Inflammatory macrophage treated with lipopolysaccharide for 1 hour (primary cell): ENCODE measurements around the gene NUMA1.

Source experiments
- DNase-seq, 2 donors: peaks; one replicate each; pipeline ENCODE4 v3.0.0-alpha.2; 2020 to 2022

Gene NUMA1

DNA sequence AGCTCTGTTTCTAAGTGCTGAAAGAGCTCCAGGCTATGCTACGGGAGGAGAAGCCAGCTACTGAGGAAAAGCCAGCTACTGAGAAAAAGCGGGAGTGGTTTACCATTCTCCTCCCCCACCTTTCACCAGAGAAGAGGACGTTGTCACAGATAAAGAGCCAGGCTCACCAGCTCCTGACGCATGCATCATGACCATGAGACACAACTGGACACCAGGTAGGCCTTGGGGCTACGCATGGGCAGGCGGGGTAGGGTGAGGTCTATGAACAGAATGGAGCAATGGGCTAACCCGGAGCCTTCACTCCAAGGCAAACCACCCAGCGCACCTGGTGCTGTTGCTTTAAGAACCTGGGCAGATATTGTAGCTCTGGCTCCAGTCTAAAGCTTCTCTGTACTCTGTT lies 80.5 kb downstream of the NUMA1 start:
- DNase-seq, result no peak

DNA sequence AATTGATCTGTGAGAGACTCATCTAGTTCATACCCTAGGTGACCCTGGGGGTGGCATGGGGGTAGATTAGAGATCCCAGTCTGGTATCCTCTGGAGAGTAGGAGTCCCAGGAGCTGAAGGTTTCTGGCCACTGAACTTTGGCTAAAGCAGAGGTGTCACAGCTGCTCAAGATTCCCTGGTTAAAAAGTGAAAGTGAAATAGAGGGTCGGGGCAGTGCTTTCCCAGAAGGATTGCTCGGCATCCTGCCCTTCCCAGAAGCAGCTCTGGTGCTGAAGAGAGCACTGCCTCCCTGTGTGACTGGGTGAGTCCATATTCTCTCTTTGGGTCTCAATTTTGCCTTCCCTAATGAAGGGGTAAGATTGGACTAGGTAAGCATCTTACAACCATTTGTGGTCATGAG lies 81.0 kb downstream of the NUMA1 start:
- DNase-seq, result no peak

DNA sequence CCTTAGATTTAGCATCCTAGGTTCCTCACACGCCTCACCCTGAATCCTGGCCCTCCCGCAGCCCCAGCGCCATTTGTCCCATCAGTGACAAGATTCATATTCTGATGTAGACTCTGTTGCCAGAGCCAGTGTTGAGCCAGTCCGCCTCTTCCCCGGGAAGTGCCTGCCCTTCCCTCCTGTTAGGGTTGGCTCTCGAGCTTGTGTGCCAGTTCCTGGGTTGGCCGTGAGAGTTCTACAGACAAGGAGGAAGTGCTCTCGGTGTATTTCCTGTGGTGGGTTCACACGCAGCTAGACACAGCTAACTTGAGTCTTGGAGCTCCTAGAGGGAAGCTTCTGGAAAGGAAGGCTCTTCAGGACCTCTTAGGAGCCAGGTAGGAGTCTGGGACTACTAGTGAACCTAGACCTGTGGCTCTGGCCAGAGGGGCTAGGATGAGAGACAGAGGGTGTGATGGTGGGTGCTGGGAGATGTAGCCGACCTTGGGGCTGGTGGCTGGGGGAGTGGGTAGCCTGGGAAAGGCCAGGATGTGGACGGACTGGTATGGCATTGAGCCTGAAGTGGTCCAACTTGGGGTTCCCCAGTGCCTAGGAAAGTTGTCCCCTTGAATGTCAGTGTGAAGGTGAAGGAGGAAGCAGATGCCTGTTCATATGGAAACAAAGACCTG lies 81.6 kb downstream of the NUMA1 start, which contains the start of gene IL18BP:
IL18BP (plus strand) TSS at position 261 of the 662 bp plus-strand sequence. CDS start 1,076 bp downstream, outside the sequence.
- peak; percentile 76 to 83 for DNase-seq

GRCh38 chr11:71998061-71998460 lies 82.3 kb downstream of the NUMA1 start:
- DNase-seq, result no peak

DNA sequence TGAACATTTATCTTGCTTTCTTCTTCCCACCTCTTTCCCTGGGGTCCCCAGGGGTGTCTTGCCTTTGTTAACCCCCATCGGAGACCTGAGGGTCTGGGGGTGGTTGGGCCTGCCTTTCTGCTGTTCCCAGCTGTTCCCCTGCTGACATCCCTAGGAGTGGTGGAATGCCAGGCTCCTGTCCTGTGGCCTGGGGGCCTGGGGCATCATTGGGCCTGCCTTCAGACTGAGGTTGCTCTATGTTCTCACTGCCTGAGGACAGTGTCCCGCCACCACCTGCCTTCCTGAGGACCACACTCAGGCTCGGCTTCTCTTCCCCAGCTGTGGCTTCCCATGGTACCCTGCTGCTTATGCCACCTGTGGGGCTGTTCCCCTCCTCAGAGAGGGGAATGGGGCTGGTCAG lies 82.7 kb downstream of the NUMA1 start:
- DNase-seq, result no peak

DNA sequence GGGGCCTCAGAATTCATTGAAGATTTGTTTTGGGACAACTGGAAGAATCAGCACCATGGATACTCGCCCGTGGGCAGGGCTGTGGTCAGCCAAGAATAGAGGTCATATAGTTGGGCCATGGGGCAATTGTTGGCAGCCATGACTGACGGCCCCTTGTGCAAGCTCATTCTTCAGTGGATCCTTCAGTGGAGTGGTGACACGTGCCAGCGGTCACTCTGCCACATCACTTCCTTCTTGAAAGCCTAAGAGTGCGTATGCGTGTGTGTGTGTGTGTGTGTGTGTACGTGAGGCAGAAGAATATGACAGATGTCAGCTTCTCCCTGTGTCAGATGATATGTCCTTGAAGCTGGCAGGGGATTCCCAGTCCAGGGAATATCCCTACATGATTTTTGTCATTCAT lies 83.4 kb downstream of the NUMA1 start:
- peak; percentile 90 to 98 for DNase-seq

- no peak for DNase-seq
Observed at GRCh38 chr11:71996517-71996916, 83.8 kb downstream of the NUMA1 start.

DNA sequence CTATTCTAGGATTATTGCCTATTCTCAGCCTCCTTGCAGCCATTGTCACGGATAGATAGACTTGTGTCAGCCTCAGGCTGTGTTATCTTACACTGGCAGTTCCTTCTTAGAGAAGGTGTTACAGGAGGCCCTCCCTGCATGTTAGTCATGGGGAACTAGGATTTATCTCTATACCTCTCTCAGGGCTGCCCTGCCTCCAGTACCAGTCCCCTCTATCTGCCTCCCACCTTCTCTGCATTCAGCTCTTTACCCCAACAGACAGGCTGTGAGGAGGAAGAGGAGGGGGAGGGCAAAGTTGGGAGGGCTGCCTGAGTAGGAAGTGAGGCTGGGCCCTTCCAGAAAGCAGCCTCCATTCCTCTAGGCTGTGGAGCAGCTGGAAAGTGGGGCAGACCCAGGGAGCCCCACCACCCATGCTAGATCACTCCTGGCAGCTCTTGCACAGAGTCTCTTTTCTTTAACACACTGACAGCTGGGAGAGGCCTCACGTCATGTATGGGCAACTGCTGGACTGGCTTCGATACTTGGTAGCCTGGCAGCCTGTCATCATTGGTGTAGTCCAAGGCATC lies 84.5 kb downstream of the NUMA1 start:
- DNase-seq, result no peak

- no peak for DNase-seq
Observed at GRCh38 chr11:71994786-71995185, 85.6 kb downstream of the NUMA1 start.

- DNase-seq, result peak in 1 of 2 donors; percentile 18
Observed at GRCh38 chr11:71992136-71992730, 88.1 kb downstream of the NUMA1 start.

DNA sequence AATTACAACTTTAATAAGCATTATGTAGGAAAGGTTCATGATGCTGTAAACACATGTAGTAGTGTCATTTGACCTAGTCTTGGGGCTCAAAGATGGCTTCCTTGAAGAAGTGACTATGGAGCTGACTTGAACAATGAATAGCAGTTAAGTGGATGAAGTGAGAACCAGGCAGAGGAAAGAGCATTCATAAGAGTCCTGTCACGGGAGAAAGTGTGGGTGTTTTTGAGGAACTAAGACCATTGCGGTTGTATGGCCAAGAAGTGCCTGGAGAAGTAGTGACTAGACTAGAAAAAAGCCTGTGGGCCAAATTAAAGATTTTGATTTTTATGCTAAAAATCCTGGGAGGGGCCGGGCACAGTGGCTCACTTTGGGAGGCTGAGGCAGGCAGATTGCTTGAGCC lies 88.8 kb downstream of the NUMA1 start:
- peak; percentile 90 to 95 for DNase-seq

DNA sequence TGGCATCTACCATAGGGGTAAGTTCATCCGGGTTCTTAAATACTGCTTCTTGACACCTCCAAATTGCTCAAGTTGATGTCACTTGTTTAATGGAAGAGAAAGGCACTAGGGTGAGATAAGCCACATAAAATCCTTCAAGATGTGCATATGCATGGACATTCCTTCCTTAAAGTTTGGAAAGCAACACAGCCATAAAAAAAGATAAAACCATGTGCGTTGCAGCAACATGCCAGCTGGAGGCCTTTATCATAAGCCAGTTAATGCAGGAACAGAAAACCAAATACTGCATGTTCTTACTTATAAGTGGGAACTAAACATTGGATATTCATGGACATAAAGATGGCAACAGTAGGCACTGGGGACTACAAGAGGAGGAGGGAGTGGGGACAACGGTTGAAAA lies 89.6 kb downstream of the NUMA1 start:
- no peak for DNase-seq

DNA sequence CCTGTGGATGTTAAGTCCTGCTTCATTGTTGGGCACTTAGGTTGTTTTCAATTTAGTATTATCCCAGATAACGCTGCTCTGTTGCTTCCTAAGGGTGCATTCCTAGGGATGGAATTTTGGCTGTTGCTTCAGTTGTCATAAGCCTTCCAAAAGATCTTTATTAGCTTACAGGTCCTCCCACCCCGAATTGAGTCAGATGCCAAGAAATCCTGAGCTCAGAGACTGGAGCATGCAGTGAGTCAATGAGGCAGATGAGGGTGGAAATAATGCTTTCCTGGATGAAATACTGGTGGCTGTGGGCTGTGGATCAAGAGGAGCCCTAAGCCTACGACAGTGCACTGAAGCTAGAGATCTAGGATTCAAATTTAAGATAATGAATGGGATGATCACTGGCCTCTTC lies 92.3 kb downstream of the NUMA1 start:
- no peak for DNase-seq

GRCh38 chr11:71987521-71987920 lies 92.8 kb downstream of the NUMA1 start:
- DNase-seq, result no peak

DNA sequence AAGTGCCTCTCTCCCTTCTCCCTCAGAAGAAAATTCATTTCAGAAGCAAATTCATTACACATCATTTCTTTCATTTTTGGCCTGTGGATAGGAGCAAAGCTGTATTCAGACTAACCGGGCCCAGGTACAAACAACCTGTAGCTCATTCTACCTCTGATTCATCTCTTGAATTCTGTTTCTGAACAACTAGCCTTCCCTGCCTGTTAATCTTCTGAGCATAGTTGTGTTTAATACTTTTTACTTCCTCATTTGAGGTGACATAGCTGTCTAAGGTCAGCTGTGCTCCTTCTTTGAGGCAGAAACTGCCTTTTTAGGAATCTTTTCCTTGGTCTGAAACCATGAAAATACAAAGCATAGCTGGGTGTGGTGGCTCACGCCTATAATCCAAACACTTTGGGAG lies 94.2 kb downstream of the NUMA1 start:
- peak; percentile 27 to 37 for DNase-seq

GRCh38 chr11:71979602-71980001 lies 100.7 kb downstream of the NUMA1 start:
- no peak for DNase-seq

GRCh38 chr11:71979094-71979493 lies 101.2 kb downstream of the NUMA1 start:
- no peak for DNase-seq

- peak; percentile 47 to 93 for DNase-seq
Observed at GRCh38 chr11:71977743-71978418, 102.5 kb downstream of the NUMA1 start.

DNA sequence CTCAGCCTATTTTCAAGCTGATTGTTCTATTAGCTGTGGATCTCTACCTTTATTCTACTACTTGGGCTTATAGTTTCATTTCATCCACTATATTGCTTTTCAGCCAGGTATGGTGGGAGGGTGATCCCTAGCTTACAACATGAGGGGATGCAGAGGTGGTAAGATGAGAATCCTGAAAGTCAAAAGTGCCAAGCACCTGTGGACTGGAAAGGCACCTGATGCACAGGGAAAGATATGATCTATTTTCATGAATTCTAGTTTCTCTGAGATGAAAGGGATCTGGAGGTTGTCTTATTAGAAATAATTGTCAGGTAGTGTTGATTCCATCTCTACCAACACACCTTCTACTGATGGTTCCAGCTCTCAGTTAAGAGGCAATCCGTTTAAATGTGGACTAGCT lies 103.3 kb downstream of the NUMA1 start:
- DNase-seq, result no peak

DNA sequence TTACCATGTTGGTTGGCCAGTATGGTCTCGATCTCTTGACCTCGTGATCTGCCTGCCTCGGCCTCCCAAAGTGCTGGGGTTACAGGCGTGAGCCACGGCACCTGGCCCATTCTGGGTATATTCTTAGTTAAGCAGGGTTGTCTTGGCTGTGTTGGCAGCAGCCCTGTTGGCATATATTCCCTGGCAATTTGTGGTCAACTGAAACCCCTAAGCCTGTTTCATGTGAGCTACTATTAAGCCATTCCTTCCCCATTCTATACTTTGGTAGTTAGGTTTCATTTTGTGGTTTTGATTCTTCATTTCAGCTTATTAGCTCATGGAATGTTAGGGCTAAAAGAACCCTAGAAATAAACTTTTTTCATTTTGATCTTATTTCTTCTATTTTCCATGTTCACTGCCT lies 103.8 kb downstream of the NUMA1 start:
- no peak for DNase-seq

DNA sequence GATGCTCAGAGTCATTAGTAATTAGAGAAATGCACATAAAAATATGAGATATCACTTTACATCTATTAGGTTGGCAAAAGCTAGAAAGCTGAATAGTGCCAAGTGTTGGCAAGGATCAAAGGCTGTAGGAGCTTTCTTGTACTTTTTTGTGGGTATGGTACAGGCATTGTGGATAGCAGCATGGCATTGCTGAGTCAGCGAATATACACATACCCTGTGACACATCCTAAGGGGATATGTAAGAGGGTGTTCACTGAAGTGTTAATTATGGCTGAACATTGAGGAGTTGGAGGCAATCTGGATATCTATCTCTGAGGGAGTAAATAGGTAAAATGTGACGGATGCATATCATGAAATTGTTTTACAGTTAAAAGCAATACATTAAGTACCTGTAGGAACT lies 108.7 kb downstream of the NUMA1 start:
- no peak for DNase-seq

- no peak for DNase-seq
Observed at GRCh38 chr11:71964641-71965040, 115.7 kb downstream of the NUMA1 start.

DNA sequence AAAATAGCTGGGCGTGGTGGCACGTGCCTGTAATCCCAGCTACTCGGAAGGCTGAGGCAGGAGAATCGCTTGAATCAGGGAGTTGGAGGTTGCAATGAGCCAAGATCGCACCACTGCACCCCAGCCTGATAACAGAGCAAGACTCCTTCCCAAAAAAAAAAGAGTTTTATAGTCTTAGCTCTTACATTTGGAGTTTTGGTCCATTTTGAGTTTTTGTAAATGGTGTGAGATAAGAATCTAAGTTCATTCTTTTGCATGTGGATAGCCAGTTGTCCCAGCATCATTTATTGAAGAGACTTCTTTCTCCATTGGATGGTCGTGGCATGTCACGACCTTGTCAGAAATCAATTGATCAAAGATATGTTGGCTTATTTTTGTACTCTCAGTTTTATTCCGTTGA lies 116.9 kb downstream of the NUMA1 start:
- no peak for DNase-seq
